GM21360 (cell line): Measurements from ENCODE around the gene KANK3.
"Not testable (repeated sequence)": the region's sequence is repeated elsewhere in the genome, so short reads cannot be mapped to it uniquely, and the experiment has no call there.

Source experiments
- ATAC-seq: cut with Tn5 transposase; IDR thresholded peaks from one replicate; pipeline ENCODE4 v1.9.1; 2021; ENCODE audit warnings: mild to moderate bottlenecking, moderate library complexity; ENCODE audit not compliant: unreplicated experiment

KANK3 gene

GRCh38 chr19:8342684-8343482 is at the start of gene KANK3:
Gene KANK3, minus strand, starts transcription at chr19:8343262. Its CDS starts 5,434 bp downstream, at chr19:8337828.
- peak; percentile 89 for ATAC-seq

- no peak for ATAC-seq
These were observed 49.0 kb upstream of the KANK3 start for GRCh38 chr19:8392017-8392591.

GRCh38 chr19:8391198-8392016 is 48.3 kb upstream of the KANK3 start:
- ATAC-seq, result no peak

- ATAC-seq, result peak; percentile 41
These were observed 47.5 kb upstream of the KANK3 start for GRCh38 chr19:8390617-8390981.

GRCh38 chr19:8389891-8390616 is 47.0 kb upstream of the KANK3 start, which contains the start of gene RAB11B:
Gene RAB11B, plus strand, starts transcription at chr19:8390360. Its CDS starts 57 bp downstream, at chr19:8390417.
- ATAC-seq, result peak; percentile 88

GRCh38 chr19:8388612-8388958 is 45.5 kb upstream of the KANK3 start:
- no peak for ATAC-seq

- no peak for ATAC-seq
These were observed 44.9 kb upstream of the KANK3 start for GRCh38 chr19:8387688-8388611.

- no peak for ATAC-seq
These were observed 43.9 kb upstream of the KANK3 start for GRCh38 chr19:8386990-8387389.

- not testable (repeated sequence) for ATAC-seq
These were observed 43.4 kb upstream of the KANK3 start for GRCh38 chr19:8386419-8386818.

GRCh38 chr19:8385566-8385965 is 42.5 kb upstream of the KANK3 start:
- ATAC-seq, result not testable (repeated sequence)

- ATAC-seq, result not testable (repeated sequence)
These were observed 42.0 kb upstream of the KANK3 start for GRCh38 chr19:8385103-8385502.

- ATAC-seq, result not testable (repeated sequence)
These were observed 41.5 kb upstream of the KANK3 start for GRCh38 chr19:8384569-8384968.

GRCh38 chr19:8379156-8379891 is 36.3 kb upstream of the KANK3 start:
- ATAC-seq, result not testable (repeated sequence)

GRCh38 chr19:8377598-8377997 is 34.5 kb upstream of the KANK3 start:
- no peak for ATAC-seq

GRCh38 chr19:8376373-8376974 is 33.4 kb upstream of the KANK3 start:
- not testable (repeated sequence) for ATAC-seq

GRCh38 chr19:8375766-8376165 is 32.7 kb upstream of the KANK3 start:
- not testable (repeated sequence) for ATAC-seq

- no peak for ATAC-seq
These were observed 31.1 kb upstream of the KANK3 start for GRCh38 chr19:8373867-8374813.
